Spleen (tissue), 7 donors: ENCODE data around the gene MBNL2.

Experiments
- CTCF ChIP-seq, 11 experiments: fragments of 200-600 bp in 7 of 11; fragments of 450-650 bp in 4 of 11; sonication (generic) in 4 of 11; IDR thresholded peaks in 8 of 11; conservative IDR thresholded peaks in 3 of 11; 1 replicate in 7 of 11; 2 replicates in 4 of 11; pipeline versions ENCODE4 v1.4.0 to v1.8.0; 2016 to 2021; ENCODE audit warnings: antibody characterized with exemption in 11 of 11, inconsistent platforms in 4 of 11, mild to moderate bottlenecking in 1 of 11
- POLR2A ChIP-seq, 3 donors: fragments of 450-650 bp; IDR thresholded peaks; one replicate each; pipeline ENCODE4 v1.5.1; 2017; ENCODE audit warnings: antibody characterized with exemption in 3 of 3, mild to moderate bottlenecking in 1 of 3
- donor health status: DM: no; HTN: no; CAD: no; lungs with moderate emphysema.
- donor health status: DM: no; HTN: no; CAD: no.
- donor health status: DM: no; HTN: no; CAD: no.

GRCh38 chr13:97215325-97215724 lies 6.8 kb upstream of the MBNL2 start:
- TF ChIP-seq CTCF (IDR thresholded peaks at IDR 0.05 in 8 of 11, conservative IDR thresholded peaks at IDR 0.05 in 3 of 11), result no peak
- TF ChIP-seq POLR2A (IDR thresholded peaks at IDR 0.05), result no peak
